B cell (primary cell): Measurements from ENCODE around the gene TEAD1. TPM values are rescaled to one million over a fixed set of nuclear protein-coding genes. Genes with fewer than 3 reads are reported as not detected.

ENCODE experiments used
- ATAC-seq: fragments of 200-7000 bp; cut with Tn5 transposase; one replicate; pipeline ENCODE4 v1.10.0; 2021; ENCODE audit warnings: low read depth, mild to moderate bottlenecking, moderate number of reproducible peaks, moderate library complexity
- CTCF ChIA-PET: fragments of 350-600 bp; sonication (Branson Sonifier 250); formaldehyde crosslinking; loops from one replicate; lab custom pipeline; 2021; ENCODE audit warnings: antibody characterized with exemption, inconsistent platforms; lab: Charles Lee
- POLR2A ChIA-PET: fragments of 350-600 bp; sonication (Branson Sonifier 250); formaldehyde crosslinking; loops from one replicate; lab custom pipeline; 2021; ENCODE audit warnings: antibody characterized with exemption; lab: Charles Lee
- DNase-seq: peaks from one replicate; pipeline ENCODE4 v3.0.0; 2013
- H2AFZ ChIP-seq: 2 replicates; pipeline ENCODE4 v1.6.1; 2012; ENCODE audit warnings: mild to moderate bottlenecking, low read depth, low read length; ENCODE audit not compliant: insufficient read depth, poor library complexity, severe bottlenecking
- H3K27ac ChIP-seq, 2 donors: 1 replicate in 1 of 2; 2 replicates in 1 of 2; pipeline ENCODE4 v1.5.1; 2012 to 2013; ENCODE audit warnings: low read length in 2 of 2, mild to moderate bottlenecking in 2 of 2, moderate library complexity in 1 of 2
- H3K27me3 ChIP-seq, 4 experiments: fragments of 200-600 bp in 1 of 4; sonication (generic) in 1 of 4; replicated peaks in 1 of 4; 1 replicate in 2 of 4; 2 replicates in 2 of 4; pipeline versions ENCODE4 v1.6.1 to v1.7.0; 2013 to 2016; ENCODE audit warnings: low read length in 3 of 4, mild to moderate bottlenecking in 2 of 4, mixed read lengths in 1 of 4, moderate library complexity in 1 of 4; ENCODE audit not compliant: insufficient read depth in 4 of 4, control insufficient read depth in 3 of 4; ENCODE audit errors: control extremely low read depth in 1 of 4
- H3K36me3 ChIP-seq, 2 experiments: replicated peaks in 1 of 2; 1 replicate in 1 of 2; 2 replicates in 1 of 2; pipeline versions ENCODE4 v1.6.1 to v1.7.1; 2013; ENCODE audit warnings: low read length in 1 of 2; ENCODE audit not compliant: insufficient read depth in 2 of 2, control insufficient read depth in 1 of 2; ENCODE audit errors: control extremely low read depth in 1 of 2, extremely low read depth in 1 of 2
- H3K4me1 ChIP-seq, 2 donors: fragments of 200-600 bp in 1 of 2; sonication (generic) in 1 of 2; 1 replicate in 1 of 2; 2 replicates in 1 of 2; pipeline versions ENCODE4 v1.5.1 to v1.6.1; 2013 to 2017; ENCODE audit warnings: low read length in 2 of 2; ENCODE audit not compliant: control insufficient read depth in 2 of 2, insufficient read depth in 2 of 2
- H3K4me2 ChIP-seq: replicated peaks from 2 replicates; pipeline ENCODE3; 2012; ENCODE audit warnings: mild to moderate bottlenecking, low read depth, low read length; ENCODE audit not compliant: poor library complexity, severe bottlenecking
- H3K4me3 ChIP-seq, 5 experiments: fragments of 200-600 bp in 1 of 5; sonication (generic) in 1 of 5; 1 replicate in 3 of 5; 2 replicates in 2 of 5; pipeline versions ENCODE4 v1.5.1 to v1.7.0; 2011 to 2016; ENCODE audit warnings: low read length in 4 of 5, mild to moderate bottlenecking in 4 of 5, low read depth in 2 of 5, control low read depth in 1 of 5, moderate library complexity in 1 of 5; ENCODE audit not compliant: insufficient read depth in 1 of 5; ENCODE audit errors: control extremely low read depth in 1 of 5, extremely low read depth in 1 of 5
- H3K79me2 ChIP-seq: fragments of 200-600 bp; sonication (generic); one replicate; pipeline ENCODE4 v1.6.0; 2016; ENCODE audit warnings: low read length; ENCODE audit not compliant: control insufficient read depth, insufficient read depth
- H3K9ac ChIP-seq: fragments of 200-600 bp; sonication (generic); 2 replicates; pipeline ENCODE4 v1.6.1; 2017; ENCODE audit warnings: mild to moderate bottlenecking, low read length, moderate library complexity
- H3K9me3 ChIP-seq, 3 donors: one replicate each; pipeline versions ENCODE4 v1.6.1 to v1.7.1; 2013; ENCODE audit warnings: low read length in 2 of 3; ENCODE audit not compliant: control insufficient read depth in 2 of 3, insufficient read depth in 1 of 3; ENCODE audit errors: control extremely low read depth in 1 of 3
- H4K20me1 ChIP-seq: 2 replicates; pipeline ENCODE4 v1.6.0; 2012; ENCODE audit warnings: mild to moderate bottlenecking, low read length; ENCODE audit not compliant: insufficient read depth, control insufficient read depth, poor library complexity, severe bottlenecking
- H3K27ac Mint-ChIP-seq: one replicate; pipeline ENCODE4 v1.8.0; 2021; ENCODE audit warnings: mixed read lengths
- H3K27me3 Mint-ChIP-seq: one replicate; pipeline ENCODE4 v1.8.0; 2021; ENCODE audit warnings: mixed read lengths
- H3K4me1 Mint-ChIP-seq: one replicate; pipeline ENCODE4 v1.8.0; 2021; ENCODE audit warnings: mixed read lengths
- H3K4me3 Mint-ChIP-seq: one replicate; pipeline ENCODE4 v1.8.0; 2021; ENCODE audit warnings: mixed read lengths
- H3K9me3 Mint-ChIP-seq: one replicate; pipeline ENCODE4 v1.8.0; 2022; ENCODE audit warnings: mixed read lengths; ENCODE audit not compliant: insufficient read depth
- CTCF ChIP-seq: fragments of 200-600 bp; IDR thresholded peaks from one replicate; pipeline ENCODE4 v1.8.0; 2022; ENCODE audit warnings: antibody characterized with exemption, mild to moderate bottlenecking
- EZH2 ChIP-seq: IDR thresholded peaks from 2 replicates; pipeline ENCODE4 v1.6.1; 2012; ENCODE audit warnings: borderline replicate concordance, low read depth, mild to moderate bottlenecking, moderate library complexity, low read length; ENCODE audit not compliant: insufficient read depth, poor library complexity, severe bottlenecking
- WGBS: methylation state at CpG from one replicate; pipeline ENCODE4 v1.1.5; 2013; ENCODE audit warnings: missing lambda C conversion rate; ENCODE audit not compliant: insufficient coverage; 5-methylcytosine and 5-hydroxymethylcytosine counted together
- intact Hi-C: fragments of 100-400 bp; cut with micrococcal nuclease; formaldehyde crosslinking; loops from one replicate; pipeline ENCODE4 v1.10.0; 2022
- polyA plus RNA-seq: library from polyadenylated mRNA; depleted of rRNA; stranded (reverse); fragments of >200 nt; gene quantifications from 2 replicates; pipeline ENCODE4 v1.2.3, GENCODE V29; 2012
- total RNA-seq, 2 donors: library from RNA; stranded (reverse); fragments of 120-200 nt in 1 of 2; gene quantifications; 1 replicate in 1 of 2; 2 replicates in 1 of 2; pipeline versions ENCODE4 v1.2.3 to v1.2.4, GENCODE V29; 2013 to 2022

TEAD1 gene
- total and polyA plus RNA-seq, 2 donors (not counting 1 experiment from before 2014, with no cell fraction given), result 0.30 TPM; not detected in 1

- H3K4me3 ChIP-seq, result no peak overlapping the region
- no peak overlapping the region for H3K9ac ChIP-seq
- no peak overlapping the region for H3K27ac Mint-ChIP-seq
- peaks cover 0 to 3% (median 0%) of the 10 kb centered on the region in 3 donors for H3K9me3 ChIP-seq
- no peak overlapping the region for H3K4me2 ChIP-seq
- ATAC-seq (no peak), DNase-seq (no peak)
- H2AFZ ChIP-seq, result no peak overlapping the region
- no CpG with 5 or more reads among the region's 2 CpGs for WGBS
- H3K4me1 ChIP-seq, result peaks cover 0 to 5% of the 10 kb centered on the region in 2 donors
- ChIA-PET POLR2A (no interaction called here), CTCF (no interaction called here)
- no peak overlapping the region for H3K27ac ChIP-seq
- H3K4me3 Mint-ChIP-seq, result no peak overlapping the region
- peaks cover 0 to 18% (median 14%) of the 10 kb centered on the region in 4 experiments for H3K27me3 ChIP-seq
- H3K79me2 ChIP-seq, result no peaks in the 10 kb centered on the region
- intact Hi-C loops, result no loop called here
- H3K4me1 Mint-ChIP-seq, result peaks cover 9% of the 10 kb centered on the region
- H4K20me1 ChIP-seq, result no peaks in the 10 kb centered on the region
- H3K36me3 ChIP-seq, result no peaks in the 10 kb centered on the region
- no peaks in the 10 kb centered on the region for H3K9me3 Mint-ChIP-seq
- TF ChIP-seq CTCF (no peak), EZH2 (no peak)
- peaks cover 47% of the 10 kb centered on the region for H3K27me3 Mint-ChIP-seq
Measured at GRCh38 chr11:12826441-12826840, 152.2 kb downstream of the TEAD1 start.

DNA sequence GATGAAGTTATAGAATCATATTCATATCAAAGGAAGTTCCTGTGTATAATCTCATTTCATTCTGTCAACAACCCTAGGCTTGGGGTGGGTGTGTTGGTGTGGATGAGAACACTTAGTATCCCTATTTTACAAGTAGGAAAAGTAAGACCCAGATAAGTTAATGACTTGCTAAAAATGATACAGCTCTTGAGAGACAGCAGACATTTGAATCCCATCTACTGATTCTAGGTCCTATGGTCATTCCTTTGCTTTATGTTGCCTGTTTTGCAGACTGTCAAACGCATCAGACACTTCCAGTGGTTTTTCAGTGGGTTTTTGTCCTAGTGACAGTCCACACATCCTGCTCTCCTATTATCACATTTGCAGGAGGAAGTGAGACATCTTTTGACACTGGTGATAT, 153.1 kb downstream of the TEAD1 start:
- no peak overlapping the region for H3K27ac Mint-ChIP-seq
- peaks cover 9% of the 10 kb centered on the region for H3K4me1 Mint-ChIP-seq
- H3K27ac ChIP-seq, result no peak overlapping the region
- WGBS, result no CpG with 5 or more reads among the region's 1 CpG
- H3K27me3 ChIP-seq, result peaks cover 0 to 18% (median 14%) of the 10 kb centered on the region in 4 experiments
- ATAC-seq (no peak), DNase-seq (no peak)
- H2AFZ ChIP-seq, result no peak overlapping the region
- intact Hi-C loops, result no loop called here
- peaks cover 0 to 5% of the 10 kb centered on the region in 2 donors for H3K4me1 ChIP-seq
- no peaks in the 10 kb centered on the region for H3K79me2 ChIP-seq
- no peak overlapping the region for H3K4me3 Mint-ChIP-seq
- H3K9ac ChIP-seq, result no peak overlapping the region
- H3K36me3 ChIP-seq, result no peaks in the 10 kb centered on the region
- no peaks in the 10 kb centered on the region for H4K20me1 ChIP-seq
- peaks cover 0 to 3% (median 0%) of the 10 kb centered on the region in 3 donors for H3K9me3 ChIP-seq
- CTCF ChIA-PET, result no interaction called here
- H3K27me3 Mint-ChIP-seq, result peaks cover 45% of the 10 kb centered on the region
- no peak overlapping the region for H3K4me2 ChIP-seq
- no peak overlapping the region for H3K4me3 ChIP-seq
- TF ChIP-seq EZH2 (no peak), CTCF (no peak)
- POLR2A ChIA-PET, result no interaction called here
- no peaks in the 10 kb centered on the region for H3K9me3 Mint-ChIP-seq
